BE2C (cell line): ENCODE measurements around the gene RNF212B.
A peak's percentile ranks its signal among the peaks of the same experiment; 100 is the strongest.

Experiments used
- DNase-seq: peaks from one replicate; pipeline ENCODE4 v3.0.0-alpha.2; 2020
- H3K27me3 ChIP-seq: fragments of 250-450 bp; sonication (Bioruptor Pico); 2 replicates; pipeline ENCODE4 v1.5.1; 2020; ENCODE audit warnings: mild to moderate bottlenecking
- H3K36me3 ChIP-seq: fragments of 250-450 bp; sonication (Bioruptor Pico); 2 replicates; pipeline ENCODE4 v1.5.1; 2020; ENCODE audit warnings: mild to moderate bottlenecking
- H3K4me1 ChIP-seq: fragments of 250-450 bp; sonication (Bioruptor Pico); 2 replicates; pipeline ENCODE4 v1.5.1; 2020
- H3K4me3 ChIP-seq: 2 replicates; pipeline ENCODE4 v1.5.1; 2011; ENCODE audit warnings: low read depth, low read length
- H3K9me3 ChIP-seq: fragments of 250-450 bp; sonication (Bioruptor Pico); 2 replicates; pipeline ENCODE4 v1.5.1; 2020
- CTCF ChIP-seq: IDR thresholded peaks from 2 replicates; pipeline ENCODE4 v1.5.1; 2012; ENCODE audit warnings: mild to moderate bottlenecking, low read depth, low read length

The RNF212B gene

DNA sequence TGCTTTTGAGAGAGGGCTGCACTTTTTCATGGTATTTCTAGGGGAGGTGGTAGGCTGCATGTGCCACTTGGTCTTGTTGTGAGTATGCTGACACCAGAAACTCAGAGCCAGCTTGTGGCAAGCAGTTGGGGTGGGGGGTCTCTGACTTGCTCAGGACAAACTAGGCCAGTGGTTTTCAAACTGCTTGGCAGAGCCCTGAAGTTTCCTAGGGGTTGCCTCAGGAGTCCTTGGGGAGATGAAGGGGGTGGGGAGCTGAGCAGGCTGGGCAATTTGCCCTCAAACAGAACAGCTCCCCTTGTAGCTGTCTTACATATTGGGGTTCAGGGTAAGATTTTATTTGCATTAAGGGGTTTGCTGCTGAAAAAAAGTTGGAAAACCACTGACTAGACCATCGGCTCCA is 72.8 kb downstream of the RNF212B start:
- no peak for DNase-seq
- H3K4me3 ChIP-seq: no peak overlapping the region

GRCh38 chr14:23316300-23316699 is 78.6 kb downstream of the RNF212B start:
- H3K27me3 ChIP-seq: no peaks in the 10 kb centered on the region
- H3K4me3 ChIP-seq: no peak overlapping the region
- no peak for TF ChIP-seq CTCF
- H3K36me3 ChIP-seq: no peaks in the 10 kb centered on the region; the same call in 1 of the 2 replicates
- peaks cover 3% of the 10 kb centered on the region; the same call in 1 of the 2 replicates for H3K4me1 ChIP-seq
- no peak for DNase-seq
- no peaks in the 10 kb centered on the region for H3K9me3 ChIP-seq

More for the DNA sequence above, 72.8 kb downstream of the RNF212B start:
- Histone ChIP-seq H3K27me3 (no peaks in the 10 kb centered on the region), H3K36me3 (peaks cover 16% of the 10 kb centered on the region), H3K9me3 (no peaks in the 10 kb centered on the region), H3K4me1 (no peaks in the 10 kb centered on the region)
- TF ChIP-seq CTCF: no peak

GRCh38 chr14:23319746-23320583 is 82.2 kb downstream of the RNF212B start:
- Histone ChIP-seq H3K36me3 (peaks cover 25% of the 10 kb centered on the region), H3K4me1 (peaks cover 3% of the 10 kb centered on the region; the same call in 1 of the 2 replicates), H3K27me3 (no peaks in the 10 kb centered on the region), H3K9me3 (no peaks in the 10 kb centered on the region; the same call in 1 of the 2 replicates), H3K4me3 (peak overlapping the region; percentile 55)
- TF ChIP-seq CTCF: no peak
- DNase-seq: no peak

- TF ChIP-seq CTCF: no peak
- DNase-seq: peak; percentile 98
- H3K36me3 ChIP-seq: peaks cover 25% of the 10 kb centered on the region
- no peaks in the 10 kb centered on the region for H3K27me3 ChIP-seq
- peaks cover 3% of the 10 kb centered on the region; the same call in 1 of the 2 replicates for H3K4me1 ChIP-seq
- peak within 1 kb of the TSS; percentile 100 for H3K4me3 ChIP-seq
- no peaks in the 10 kb centered on the region; the same call in 1 of the 2 replicates for H3K9me3 ChIP-seq
Measured at GRCh38 chr14:23320584-23321571, 83.1 kb downstream of the RNF212B start, which contains the start of gene PABPN1. PABPN1 (plus strand) TSS chr14:23321457; CDS start chr14:23321470, 13 bp downstream.

DNA sequence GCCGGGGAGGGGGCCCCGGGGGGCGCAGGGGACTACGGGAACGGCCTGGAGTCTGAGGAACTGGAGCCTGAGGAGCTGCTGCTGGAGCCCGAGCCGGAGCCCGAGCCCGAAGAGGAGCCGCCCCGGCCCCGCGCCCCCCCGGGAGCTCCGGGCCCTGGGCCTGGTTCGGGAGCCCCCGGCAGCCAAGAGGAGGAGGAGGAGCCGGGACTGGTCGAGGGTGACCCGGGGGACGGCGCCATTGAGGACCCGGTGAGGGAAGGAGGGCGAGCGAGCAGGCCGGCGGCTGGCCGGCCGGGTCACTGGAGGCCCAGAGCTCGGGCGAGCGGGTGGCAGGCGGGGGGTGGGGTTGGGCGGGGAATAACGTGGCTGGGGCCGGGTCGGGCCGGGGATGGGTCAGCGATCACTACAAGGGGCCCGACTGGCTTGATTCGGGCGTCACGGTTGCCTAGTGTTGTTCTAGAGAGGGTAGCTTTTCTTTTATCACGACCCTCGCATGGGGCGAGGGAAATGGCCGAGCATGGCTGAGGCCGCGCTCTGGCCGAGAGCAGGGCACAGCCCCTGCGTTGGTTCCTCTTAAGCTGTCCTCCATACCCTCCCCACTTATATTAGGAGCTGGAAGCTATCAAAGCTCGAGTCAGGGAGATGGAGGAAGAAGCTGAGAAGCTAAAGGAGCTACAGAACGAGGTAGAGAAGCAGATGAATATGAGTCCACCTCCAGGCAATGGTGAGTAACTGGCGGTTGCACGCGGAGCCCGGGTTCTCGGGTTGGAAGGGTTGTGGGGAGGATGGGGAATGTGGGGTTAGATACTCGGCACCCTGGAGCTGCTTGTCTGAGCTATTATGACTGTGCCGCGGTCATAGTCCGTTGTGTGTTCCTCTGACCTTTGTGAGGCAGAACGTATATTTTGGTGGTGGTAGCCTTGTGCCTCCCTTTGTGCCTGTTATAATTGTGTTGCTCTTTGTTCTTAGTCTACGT is 84.1 kb downstream of the RNF212B start:
- no peak for TF ChIP-seq CTCF
- H3K4me3 ChIP-seq: peak overlapping the region; percentile 100
- peaks cover 25% of the 10 kb centered on the region for H3K36me3 ChIP-seq
- no peaks in the 10 kb centered on the region; the same call in 1 of the 2 replicates for H3K9me3 ChIP-seq
- H3K27me3 ChIP-seq: no peaks in the 10 kb centered on the region
- H3K4me1 ChIP-seq: peaks cover 3% of the 10 kb centered on the region; the same call in 1 of the 2 replicates
- DNase-seq: peak; percentile 43
